Mammary epithelial cell (primary cell): ENCODE measurements around the gene MED29.

Source experiments
- EZH2 ChIP-seq: IDR thresholded peaks from 2 replicates; pipeline ENCODE4 v1.6.1; 2012; ENCODE audit warnings: low read length, inconsistent platforms, borderline replicate concordance
- TF ChIP-seq, protein P1 (sequence below), 2 donors: IDR thresholded peaks in 1 of 2; conservative IDR thresholded peaks in 1 of 2; 2 replicates each; pipeline ENCODE4 v1.5.1; 2011 to 2012; ENCODE audit warnings: inconsistent platforms in 2 of 2, low read length in 2 of 2, mild to moderate bottlenecking in 2 of 2, control low read depth in 1 of 2, low read depth in 1 of 2; ENCODE audit not compliant: insufficient read depth in 1 of 2; ENCODE audit errors: extremely low read depth in 1 of 2

DNA sequence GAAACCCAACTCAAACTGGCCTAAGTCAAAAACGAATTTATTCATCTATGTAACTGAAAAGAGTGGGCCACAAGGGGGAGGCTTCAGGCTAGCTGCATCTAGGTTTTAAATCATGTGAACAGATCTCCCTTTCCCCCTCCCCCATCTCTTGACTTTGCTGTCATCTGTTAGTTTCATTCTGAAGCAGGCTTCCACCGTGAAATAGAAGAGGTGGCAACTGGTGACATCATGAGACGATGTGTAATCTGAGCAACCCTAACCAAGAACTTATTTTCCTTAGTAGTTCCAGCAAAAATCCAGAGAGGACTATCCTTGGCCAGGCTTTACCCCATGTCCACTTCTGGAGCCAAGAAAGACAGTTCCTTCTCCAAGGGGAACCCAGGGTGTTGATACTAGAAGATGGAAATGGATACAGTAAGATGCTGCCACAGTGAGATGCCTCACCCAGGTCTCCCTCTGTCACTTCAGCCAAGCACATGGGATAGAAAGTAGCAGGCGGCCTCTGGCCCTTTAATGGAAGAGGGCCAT is 39.6 kb upstream of the MED29 start:
- TF ChIP-seq, protein P1, sequence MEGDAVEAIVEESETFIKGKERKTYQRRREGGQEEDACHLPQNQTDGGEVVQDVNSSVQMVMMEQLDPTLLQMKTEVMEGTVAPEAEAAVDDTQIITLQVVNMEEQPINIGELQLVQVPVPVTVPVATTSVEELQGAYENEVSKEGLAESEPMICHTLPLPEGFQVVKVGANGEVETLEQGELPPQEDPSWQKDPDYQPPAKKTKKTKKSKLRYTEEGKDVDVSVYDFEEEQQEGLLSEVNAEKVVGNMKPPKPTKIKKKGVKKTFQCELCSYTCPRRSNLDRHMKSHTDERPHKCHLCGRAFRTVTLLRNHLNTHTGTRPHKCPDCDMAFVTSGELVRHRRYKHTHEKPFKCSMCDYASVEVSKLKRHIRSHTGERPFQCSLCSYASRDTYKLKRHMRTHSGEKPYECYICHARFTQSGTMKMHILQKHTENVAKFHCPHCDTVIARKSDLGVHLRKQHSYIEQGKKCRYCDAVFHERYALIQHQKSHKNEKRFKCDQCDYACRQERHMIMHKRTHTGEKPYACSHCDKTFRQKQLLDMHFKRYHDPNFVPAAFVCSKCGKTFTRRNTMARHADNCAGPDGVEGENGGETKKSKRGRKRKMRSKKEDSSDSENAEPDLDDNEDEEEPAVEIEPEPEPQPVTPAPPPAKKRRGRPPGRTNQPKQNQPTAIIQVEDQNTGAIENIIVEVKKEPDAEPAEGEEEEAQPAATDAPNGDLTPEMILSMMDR (conservative IDR thresholded peaks at IDR 0.05 in 1 of 2, IDR thresholded peaks at IDR 0.05 in 1 of 2; ENCODE audit: extremely low read depth in 1 of 2, insufficient read depth in 1 of 2, low read depth in 1 of 2, low read length in 2 of 2): no peak
- TF ChIP-seq EZH2: no peak
